ENCODE measurements around the gene FAM118A.
"Not testable (repeated sequence)": the region's sequence is repeated elsewhere in the genome, so short reads cannot be mapped to it uniquely, and the experiment has no call there.

The FAM118A gene

DNA sequence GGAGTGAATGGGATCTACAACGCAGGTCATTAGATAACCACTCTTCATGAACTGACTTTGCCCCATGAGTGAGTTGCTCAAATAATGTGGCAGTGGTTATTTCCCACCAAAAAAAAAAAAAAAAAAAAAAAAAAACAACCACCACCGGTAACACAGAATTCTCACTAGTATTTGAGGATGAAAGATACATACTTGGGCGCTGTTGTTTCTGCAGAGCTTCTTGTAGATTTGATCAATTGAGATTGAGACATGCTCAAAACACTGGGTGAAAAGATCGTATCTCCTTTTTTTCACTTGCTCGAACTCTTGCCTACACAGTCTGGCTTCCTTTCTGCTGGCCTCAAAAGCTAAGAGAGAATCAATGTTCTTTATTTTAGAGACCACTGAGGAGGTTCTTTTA, 44.1 kb downstream of the FAM118A start:
- no peaks in the 10 kb centered on the region for H3K79me2 ChIP-seq
- H3K4me2 ChIP-seq (ENCODE audit: low read length): no peak overlapping the region
- no peak overlapping the region for H2AFZ ChIP-seq
- H3K27ac ChIP-seq: no peak overlapping the region
- TF ChIP-seq, protein P1, sequence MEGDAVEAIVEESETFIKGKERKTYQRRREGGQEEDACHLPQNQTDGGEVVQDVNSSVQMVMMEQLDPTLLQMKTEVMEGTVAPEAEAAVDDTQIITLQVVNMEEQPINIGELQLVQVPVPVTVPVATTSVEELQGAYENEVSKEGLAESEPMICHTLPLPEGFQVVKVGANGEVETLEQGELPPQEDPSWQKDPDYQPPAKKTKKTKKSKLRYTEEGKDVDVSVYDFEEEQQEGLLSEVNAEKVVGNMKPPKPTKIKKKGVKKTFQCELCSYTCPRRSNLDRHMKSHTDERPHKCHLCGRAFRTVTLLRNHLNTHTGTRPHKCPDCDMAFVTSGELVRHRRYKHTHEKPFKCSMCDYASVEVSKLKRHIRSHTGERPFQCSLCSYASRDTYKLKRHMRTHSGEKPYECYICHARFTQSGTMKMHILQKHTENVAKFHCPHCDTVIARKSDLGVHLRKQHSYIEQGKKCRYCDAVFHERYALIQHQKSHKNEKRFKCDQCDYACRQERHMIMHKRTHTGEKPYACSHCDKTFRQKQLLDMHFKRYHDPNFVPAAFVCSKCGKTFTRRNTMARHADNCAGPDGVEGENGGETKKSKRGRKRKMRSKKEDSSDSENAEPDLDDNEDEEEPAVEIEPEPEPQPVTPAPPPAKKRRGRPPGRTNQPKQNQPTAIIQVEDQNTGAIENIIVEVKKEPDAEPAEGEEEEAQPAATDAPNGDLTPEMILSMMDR (IDR thresholded peaks at IDR 0.05): no peak
- H3K27me3 ChIP-seq (ENCODE audit: control insufficient read depth, insufficient read depth, low read length): no peaks in the 10 kb centered on the region
- H3K9me3 ChIP-seq (ENCODE audit: control insufficient read depth, low read length): no peaks in the 10 kb centered on the region
- H3K4me3 ChIP-seq (ENCODE audit: low read depth, low read length): no peak overlapping the region
- no peaks in the 10 kb centered on the region for H3K36me3 ChIP-seq (ENCODE audit: control insufficient read depth, insufficient read depth, low read length)
- H3K4me1 ChIP-seq: no peaks in the 10 kb centered on the region
- no peak overlapping the region for H3K9ac ChIP-seq

DNA sequence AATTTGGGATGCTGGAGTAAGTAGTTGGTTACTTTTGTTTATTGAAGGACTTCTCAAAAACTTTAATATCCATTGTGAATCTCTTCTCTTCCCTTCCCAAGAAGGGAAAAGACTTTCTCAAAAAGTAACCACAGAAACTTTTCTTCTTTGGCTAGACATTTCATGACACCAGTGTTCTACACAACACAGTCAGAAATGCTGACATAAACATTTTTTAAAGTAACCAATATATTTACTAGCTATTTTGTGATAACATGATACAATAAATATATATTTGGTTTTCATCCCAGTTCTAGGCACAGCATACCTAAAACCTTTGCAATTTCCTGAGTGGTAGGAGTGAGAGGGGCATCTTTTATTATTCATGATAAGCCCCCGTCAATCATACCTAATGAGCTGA, 47.8 kb downstream of the FAM118A start:
- H3K4me3 ChIP-seq (ENCODE audit: low read depth, low read length): no peak overlapping the region
- H3K79me2 ChIP-seq: no peaks in the 10 kb centered on the region
- no peaks in the 10 kb centered on the region for H3K36me3 ChIP-seq (ENCODE audit: control insufficient read depth, insufficient read depth, low read length)
- H3K4me2 ChIP-seq (ENCODE audit: low read length): no peak overlapping the region
- TF ChIP-seq, protein P1 (IDR thresholded peaks at IDR 0.05): no peak
- H3K27me3 ChIP-seq (ENCODE audit: control insufficient read depth, insufficient read depth, low read length): no peaks in the 10 kb centered on the region
- H3K4me1 ChIP-seq: no peaks in the 10 kb centered on the region
- no peak overlapping the region for H2AFZ ChIP-seq
- H3K9ac ChIP-seq: no peak overlapping the region
- no peak overlapping the region for H3K27ac ChIP-seq
- H3K9me3 ChIP-seq (ENCODE audit: control insufficient read depth, low read length): no peaks in the 10 kb centered on the region

DNA sequence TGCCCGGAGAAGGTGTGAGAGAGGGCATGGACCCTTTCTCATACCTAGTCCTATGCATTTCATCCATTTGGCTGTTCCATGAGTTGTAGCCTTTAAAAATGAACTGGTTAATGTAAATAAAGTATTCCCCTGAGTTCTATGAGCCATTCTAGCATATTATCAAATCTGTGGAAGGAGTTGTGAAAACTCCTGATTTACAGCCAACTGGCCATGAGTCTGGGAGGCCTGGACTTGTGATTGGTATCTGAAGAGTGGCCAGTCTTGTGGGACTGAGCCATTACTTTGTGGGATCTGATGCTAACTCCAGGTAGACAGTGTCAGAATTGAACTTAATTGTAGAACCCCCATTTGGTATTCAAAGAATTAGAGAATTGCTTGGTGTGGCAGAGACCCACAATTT, 48.4 kb downstream of the FAM118A start:
- TF ChIP-seq, protein P1 (IDR thresholded peaks at IDR 0.05): no peak
- H2AFZ ChIP-seq: no peak overlapping the region
- H3K4me3 ChIP-seq (ENCODE audit: low read depth, low read length): no peak overlapping the region
- no peaks in the 10 kb centered on the region for H3K36me3 ChIP-seq (ENCODE audit: control insufficient read depth, insufficient read depth, low read length)
- H3K4me1 ChIP-seq: no peaks in the 10 kb centered on the region
- H3K4me2 ChIP-seq (ENCODE audit: low read length): no peak overlapping the region
- no peak overlapping the region for H3K9ac ChIP-seq
- H3K79me2 ChIP-seq: no peaks in the 10 kb centered on the region
- H3K27ac ChIP-seq: no peak overlapping the region
- H3K27me3 ChIP-seq (ENCODE audit: control insufficient read depth, insufficient read depth, low read length): no peaks in the 10 kb centered on the region
- no peaks in the 10 kb centered on the region for H3K9me3 ChIP-seq (ENCODE audit: control insufficient read depth, low read length)

DNA sequence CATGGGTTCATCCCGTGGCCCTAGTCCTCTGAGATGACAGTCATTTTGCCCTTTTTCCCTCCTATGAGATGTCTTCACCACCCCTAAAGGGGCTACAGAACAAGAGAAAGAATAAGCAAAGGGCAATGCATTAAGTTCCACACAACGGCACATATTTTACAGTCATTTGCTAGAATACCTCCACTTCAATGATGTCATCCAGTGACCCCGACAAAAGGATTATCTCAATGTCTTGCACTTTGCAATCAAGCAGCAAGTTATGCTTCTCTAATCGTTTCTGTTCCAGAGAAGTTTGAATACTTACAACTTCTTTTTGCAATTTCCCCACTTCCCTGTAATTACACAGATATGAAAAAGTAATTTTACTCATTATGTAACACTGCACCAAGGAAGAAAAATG, 49.9 kb downstream of the FAM118A start:
- TF ChIP-seq, protein P1 (IDR thresholded peaks at IDR 0.05): no peak
- H3K9ac ChIP-seq: no peak overlapping the region

DNA sequence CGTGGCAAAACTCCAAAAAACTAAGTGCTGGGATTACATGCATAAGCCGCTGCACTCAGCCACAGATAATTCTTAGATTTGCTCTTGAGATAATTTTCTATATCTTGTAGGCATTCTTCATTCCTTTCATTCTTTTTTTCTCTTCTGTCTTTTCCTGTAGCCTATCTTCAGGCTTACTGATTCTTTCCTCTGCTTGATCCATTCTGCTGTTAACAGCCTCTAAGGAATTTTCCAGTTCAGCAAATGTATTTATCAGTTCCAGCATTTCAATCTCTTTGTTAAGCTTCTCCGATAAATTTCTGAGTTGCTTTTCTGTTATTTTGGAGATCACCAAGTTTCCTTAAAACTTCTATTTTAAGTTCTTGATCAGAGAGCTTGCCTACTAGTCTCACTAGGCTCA, 57.0 kb downstream of the FAM118A start:
- Histone ChIP-seq H3K27me3 (ENCODE audit: control insufficient read depth, insufficient read depth, low read length) (no peaks in the 10 kb centered on the region), H3K4me1 (no peaks in the 10 kb centered on the region), H3K79me2 (no peaks in the 10 kb centered on the region), H3K9me3 (ENCODE audit: control insufficient read depth, low read length) (no peaks in the 10 kb centered on the region), H3K9ac (no peak overlapping the region), H3K4me2 (ENCODE audit: low read length) (no peak overlapping the region), H3K36me3 (ENCODE audit: control insufficient read depth, insufficient read depth, low read length) (no peaks in the 10 kb centered on the region), H3K4me3 (ENCODE audit: low read depth, low read length) (no peak overlapping the region), H3K27ac (no peak overlapping the region), H2AFZ (no peak overlapping the region)
- TF ChIP-seq, protein P1 (IDR thresholded peaks at IDR 0.05): no peak

More for the DNA sequence above, 49.9 kb downstream of the FAM118A start:
- H2AFZ ChIP-seq: no peak overlapping the region
- H3K79me2 ChIP-seq: no peaks in the 10 kb centered on the region
- H3K27me3 ChIP-seq (ENCODE audit: control insufficient read depth, insufficient read depth, low read length): no peaks in the 10 kb centered on the region
- H3K4me3 ChIP-seq (ENCODE audit: low read depth, low read length): no peak overlapping the region
- H3K4me1 ChIP-seq: no peaks in the 10 kb centered on the region
- no peaks in the 10 kb centered on the region for H3K9me3 ChIP-seq (ENCODE audit: control insufficient read depth, low read length)
- no peak overlapping the region for H3K4me2 ChIP-seq (ENCODE audit: low read length)
- no peak overlapping the region for H3K27ac ChIP-seq
- H3K36me3 ChIP-seq (ENCODE audit: control insufficient read depth, insufficient read depth, low read length): no peaks in the 10 kb centered on the region

DNA sequence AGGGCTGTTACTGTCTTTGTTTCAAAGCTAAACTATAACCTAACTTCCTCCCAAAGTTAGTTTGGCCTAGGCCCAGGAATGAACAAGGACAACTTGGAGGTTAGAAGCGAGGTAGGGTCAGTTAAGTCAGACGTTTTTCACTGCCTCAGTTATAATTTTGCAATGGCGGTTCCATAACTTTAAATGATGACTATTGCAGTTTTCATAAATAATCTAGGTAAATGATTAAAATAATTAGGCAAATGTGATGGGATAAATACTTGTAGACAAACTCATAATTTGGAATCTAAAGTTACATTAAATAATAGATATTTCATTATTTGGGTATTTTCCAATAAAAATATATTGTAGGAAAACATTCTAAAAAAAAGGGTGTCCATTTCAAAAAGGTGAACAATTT, 63.9 kb downstream of the FAM118A start:
- not testable (repeated sequence) for H3K9me3 ChIP-seq (ENCODE audit: control insufficient read depth, low read length); H3K4me3 ChIP-seq (ENCODE audit: low read depth, low read length); H3K27ac ChIP-seq; H3K9ac ChIP-seq; H2AFZ ChIP-seq; H3K79me2 ChIP-seq; H3K36me3 ChIP-seq (ENCODE audit: control insufficient read depth, insufficient read depth, low read length); H3K4me2 ChIP-seq (ENCODE audit: low read length); H3K27me3 ChIP-seq (ENCODE audit: control insufficient read depth, insufficient read depth, low read length); H3K4me1 ChIP-seq

All from parathyroid adenoma (tissue), 2 donors.